ENCODE data around the gene MDGA2.

GRCh38 chr14:47543459-47543858 lies 131.9 kb downstream of the MDGA2 start:
- TF ChIP-seq RFX5 (IDR thresholded peaks at IDR 0.05; ENCODE audit: low read depth, low read length) (no peak), CTCF (conservative IDR thresholded peaks at IDR 0.05; ENCODE audit: low read depth, low read length) (no peak), POLR2A (IDR thresholded peaks at IDR 0.05; ENCODE audit: low read depth, low read length) (no peak), SMC3 (IDR thresholded peaks at IDR 0.05; ENCODE audit: low read depth, low read length) (no peak), CHD1 (IDR thresholded peaks at IDR 0.05; ENCODE audit: low read depth, low read length) (no peak), MXI1 (IDR thresholded peaks at IDR 0.05; ENCODE audit: borderline replicate concordance, low read depth, low read length) (no peak), MAZ (IDR thresholded peaks at IDR 0.05; ENCODE audit: borderline replicate concordance, low read depth, low read length) (no peak), RAD21 (IDR thresholded peaks at IDR 0.05; ENCODE audit: low read length) (no peak), CEBPB (IDR thresholded peaks at IDR 0.05; ENCODE audit: low read depth, low read length) (no peak), RCOR1 (IDR thresholded peaks at IDR 0.05; ENCODE audit: insufficient replicate concordance, low read length) (no peak), BHLHE40 (IDR thresholded peaks at IDR 0.05; ENCODE audit: low read depth, low read length) (no peak), NFE2L2 (IDR thresholded peaks at IDR 0.05; ENCODE audit: low read depth, low read length) (no peak), MAFK (IDR thresholded peaks at IDR 0.05; ENCODE audit: low read depth, low read length) (no peak)
- TF ChIP-seq, protein P1, sequence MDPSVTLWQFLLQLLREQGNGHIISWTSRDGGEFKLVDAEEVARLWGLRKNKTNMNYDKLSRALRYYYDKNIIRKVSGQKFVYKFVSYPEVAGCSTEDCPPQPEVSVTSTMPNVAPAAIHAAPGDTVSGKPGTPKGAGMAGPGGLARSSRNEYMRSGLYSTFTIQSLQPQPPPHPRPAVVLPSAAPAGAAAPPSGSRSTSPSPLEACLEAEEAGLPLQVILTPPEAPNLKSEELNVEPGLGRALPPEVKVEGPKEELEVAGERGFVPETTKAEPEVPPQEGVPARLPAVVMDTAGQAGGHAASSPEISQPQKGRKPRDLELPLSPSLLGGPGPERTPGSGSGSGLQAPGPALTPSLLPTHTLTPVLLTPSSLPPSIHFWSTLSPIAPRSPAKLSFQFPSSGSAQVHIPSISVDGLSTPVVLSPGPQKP (IDR thresholded peaks at IDR 0.05; ENCODE audit: borderline replicate concordance, low read depth, low read length): no peak

Data from IMR-90 (cell line).